ENCODE results near the gene SKP2.

SKP2 gene

DNA sequence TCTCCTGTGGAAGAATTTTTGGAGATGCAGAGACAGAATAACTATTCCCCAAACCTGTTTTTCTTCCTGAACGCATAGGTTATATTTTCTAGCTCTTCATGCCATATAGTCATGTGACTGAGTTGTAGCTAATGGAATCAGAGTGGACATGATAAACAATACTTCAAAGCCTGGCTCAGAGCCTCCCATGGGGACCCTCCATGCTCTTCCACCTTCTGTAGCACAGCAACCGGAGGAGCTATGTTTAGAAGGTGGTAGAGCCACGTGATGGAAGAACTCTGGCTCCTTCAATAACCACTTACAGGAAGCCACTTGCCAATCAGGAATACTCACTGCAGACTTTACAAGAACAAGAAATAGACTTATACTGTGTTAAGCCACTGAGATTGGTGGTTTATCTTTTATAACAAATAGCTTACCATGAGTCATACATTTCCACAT lies 50.6 kb downstream of the SKP2 start:
- DNase-seq: no peak

DNA sequence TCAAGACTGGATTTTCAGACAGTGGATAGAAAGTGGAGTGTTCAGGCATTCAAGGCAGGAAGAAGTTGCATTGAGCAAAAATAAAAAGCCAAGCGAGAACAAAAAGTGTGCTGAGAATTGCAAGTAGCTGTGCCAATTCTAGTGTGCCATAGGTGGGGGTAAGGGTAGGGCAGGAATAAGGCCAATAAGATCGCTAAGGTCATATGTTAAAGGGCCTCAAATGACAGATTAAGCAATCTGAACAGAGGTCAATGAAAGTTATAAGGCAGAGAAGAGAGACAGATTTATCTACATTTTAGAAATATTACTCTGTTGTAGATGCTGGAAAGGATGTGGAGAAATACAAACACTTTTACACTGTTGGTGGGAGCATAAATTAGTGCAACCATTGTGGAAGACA lies 53.4 kb downstream of the SKP2 start:
- no peak for DNase-seq

DNA sequence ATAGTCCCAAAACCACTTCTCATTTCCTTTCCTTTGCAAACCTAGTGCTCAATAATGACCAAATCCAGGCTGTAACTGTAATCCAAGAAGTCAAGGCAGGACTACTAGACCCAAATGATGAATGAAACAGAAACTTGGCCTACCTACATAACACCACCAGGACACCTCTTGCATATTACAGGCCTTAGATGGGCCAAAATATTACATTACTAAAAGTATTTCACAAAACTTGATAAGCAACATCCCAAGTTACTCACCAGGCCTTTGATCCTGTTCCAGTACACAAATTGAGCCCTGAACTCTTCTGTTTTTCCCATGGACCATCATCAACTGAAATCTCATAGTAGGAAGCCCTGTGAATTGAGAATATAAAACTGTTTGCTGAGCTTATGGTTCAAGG lies 55.0 kb downstream of the SKP2 start:
- DNase-seq: no peak

DNA sequence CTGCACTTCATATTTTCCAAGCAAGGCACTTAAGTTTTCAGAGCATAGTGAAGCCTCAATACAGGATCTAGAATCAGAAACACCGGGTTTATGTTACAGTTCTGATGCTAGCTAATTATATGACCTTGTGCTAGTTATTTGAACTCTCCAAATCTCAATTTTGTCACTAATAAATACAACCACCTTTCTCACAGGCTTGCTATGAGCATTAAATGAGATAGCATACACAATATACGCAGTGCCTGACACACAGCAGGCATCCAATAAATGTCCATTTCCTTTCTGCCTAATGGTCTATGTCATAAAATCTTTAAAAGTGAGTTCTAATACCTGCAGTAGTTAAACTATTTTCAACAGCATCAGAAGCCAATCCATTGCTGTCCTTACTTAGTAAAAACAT lies 56.9 kb downstream of the SKP2 start:
- no peak for DNase-seq

DNA sequence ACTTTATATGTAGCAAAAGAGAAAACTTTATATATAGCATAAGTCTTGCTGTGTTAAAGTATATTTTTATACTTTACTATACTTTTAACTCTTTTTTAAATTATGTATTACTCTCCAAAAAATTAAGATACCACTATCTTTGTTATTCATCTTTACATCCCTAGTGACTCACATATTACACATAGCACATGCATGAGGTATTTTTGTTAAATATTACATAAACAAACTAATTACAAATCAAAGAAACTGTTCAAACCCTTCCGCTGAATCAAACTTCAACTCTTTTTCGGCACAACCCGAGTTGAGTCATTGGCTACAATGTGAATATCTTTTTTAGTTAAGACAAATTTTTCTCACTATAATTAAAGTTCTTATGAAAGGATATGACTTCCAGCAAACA lies 57.8 kb downstream of the SKP2 start:
- no peak for DNase-seq

DNA sequence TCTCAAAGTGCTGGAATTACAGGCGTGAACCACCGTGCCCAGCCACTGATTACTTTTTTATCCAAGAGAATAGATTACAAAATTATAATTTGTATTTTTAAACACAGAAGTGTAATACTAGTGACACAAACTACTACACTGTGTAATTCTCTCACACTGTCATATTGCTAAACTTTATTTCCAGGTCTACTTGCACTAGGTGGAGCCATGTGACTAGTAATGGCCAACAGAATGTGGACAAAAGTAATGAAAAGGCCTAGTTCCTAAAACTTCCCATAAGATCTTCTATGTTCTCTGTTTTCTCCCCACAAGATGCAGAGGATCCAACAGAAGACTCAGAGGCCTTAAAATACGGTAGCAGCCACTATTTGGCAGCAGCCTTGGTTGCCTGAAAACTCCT lies 62.5 kb downstream of the SKP2 start:
- no peak for DNase-seq

DNA sequence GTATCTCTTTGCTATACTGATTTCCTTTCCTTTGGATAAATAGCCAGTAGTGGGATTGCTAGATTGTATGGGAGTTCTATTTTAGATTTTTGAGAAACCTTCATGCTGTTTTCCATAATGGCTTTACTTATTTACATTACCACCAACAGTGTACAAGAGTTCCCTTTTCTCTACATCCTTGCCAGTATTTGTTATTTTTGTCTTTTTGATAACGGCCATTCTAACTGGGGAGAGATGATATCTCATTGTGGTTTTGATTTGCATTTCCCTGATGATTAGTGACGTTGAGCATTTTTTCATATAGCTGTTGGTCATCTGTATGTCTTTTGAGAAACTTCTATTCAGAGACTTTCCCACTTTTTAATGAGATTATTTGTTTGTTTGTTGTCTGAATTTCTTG lies 64.0 kb downstream of the SKP2 start:
- DNase-seq: no peak

DNA sequence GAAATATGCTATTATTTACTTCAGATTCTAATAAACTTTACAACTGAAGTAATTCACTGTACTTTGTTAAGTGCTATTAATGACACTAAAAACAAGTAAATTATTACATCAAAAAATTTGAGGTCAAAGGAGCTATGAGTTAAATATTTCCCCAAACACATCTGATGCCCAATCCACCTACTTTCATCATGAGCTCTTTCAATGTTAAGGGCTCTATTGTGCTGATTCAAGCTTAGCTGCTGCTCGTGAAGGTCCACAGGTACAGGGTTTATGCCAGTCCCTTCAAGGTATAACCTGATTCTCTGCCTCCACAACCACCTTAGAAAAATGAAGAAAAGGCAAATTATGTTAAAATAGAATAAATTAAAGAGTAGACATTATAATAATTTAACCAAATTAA lies 65.7 kb downstream of the SKP2 start:
- no peak for DNase-seq

DNA sequence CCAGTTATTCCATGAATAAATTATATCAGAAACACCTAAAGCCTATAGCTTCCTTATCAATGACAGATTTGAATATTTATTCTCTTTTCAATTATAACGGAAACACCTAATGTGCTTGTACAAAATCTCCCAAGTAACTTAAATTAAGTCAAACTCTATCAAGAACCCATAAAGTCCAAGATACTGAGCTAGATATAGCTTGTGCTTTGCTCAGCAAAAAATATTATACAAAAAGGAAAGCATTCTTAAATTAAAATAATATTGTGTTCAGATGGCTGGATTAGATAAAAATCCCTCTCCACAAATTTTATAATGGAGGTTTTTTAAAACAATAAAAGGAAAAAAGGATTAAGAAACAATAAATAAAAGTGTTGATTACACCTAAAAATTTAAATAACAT lies 66.1 kb downstream of the SKP2 start:
- no peak for DNase-seq

DNA sequence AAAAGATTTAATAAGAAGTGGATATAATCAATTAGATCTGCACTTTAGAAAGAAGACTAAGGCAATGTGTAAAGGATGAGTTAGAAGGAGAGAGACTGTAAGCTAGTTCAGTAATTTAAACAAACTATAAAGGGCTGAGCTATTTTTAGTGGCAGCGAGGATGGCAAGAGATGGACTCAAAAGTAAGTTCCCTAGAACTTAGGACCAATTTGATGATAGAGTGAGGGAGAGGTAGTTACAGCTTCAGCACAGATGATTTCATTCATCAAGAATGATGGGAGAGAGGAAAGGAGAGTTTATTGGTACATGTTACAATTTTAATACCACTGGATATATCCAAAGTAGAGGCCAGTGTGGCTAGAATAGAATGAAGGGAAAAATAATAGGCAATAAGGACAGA lies 70.7 kb downstream of the SKP2 start:
- no peak for DNase-seq

DNA sequence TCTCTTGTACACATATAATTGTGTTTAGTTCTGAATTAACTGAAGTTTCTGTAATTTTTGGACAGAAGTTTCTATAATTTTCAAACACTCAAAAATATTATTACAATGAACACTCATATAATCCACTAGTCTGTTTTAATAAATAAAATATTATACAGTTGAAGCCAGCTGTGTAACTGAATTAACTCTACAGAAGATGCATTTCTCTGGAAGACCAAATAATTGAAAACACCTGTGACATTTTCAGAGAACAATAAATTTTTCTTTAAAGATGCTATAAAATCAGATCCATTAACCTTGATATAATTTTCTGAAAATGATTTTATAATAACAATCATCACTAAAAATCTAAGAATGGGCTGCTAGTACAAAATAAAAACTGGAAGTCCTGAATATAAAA lies 75.1 kb downstream of the SKP2 start:
- DNase-seq: no peak

DNA sequence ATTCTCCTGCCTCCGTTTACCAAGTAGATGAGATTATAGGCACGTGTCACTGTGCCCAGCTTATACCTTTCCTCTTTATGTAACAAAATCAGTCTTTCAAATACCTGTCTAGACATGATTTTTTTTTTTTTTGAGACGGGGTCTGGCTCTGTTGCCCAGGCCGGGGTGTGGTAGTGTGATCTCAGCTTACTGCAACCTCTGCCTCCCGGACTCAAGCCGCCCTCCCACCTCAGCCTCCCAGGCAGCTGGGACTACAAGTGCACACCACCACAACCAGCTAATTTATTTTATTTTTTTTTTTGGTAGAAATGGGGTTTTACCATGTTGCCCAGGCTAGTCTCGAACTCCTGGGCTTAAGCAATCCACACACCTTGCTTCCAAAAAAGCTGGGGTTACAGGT lies 76.6 kb downstream of the SKP2 start:
- no peak for DNase-seq

DNA sequence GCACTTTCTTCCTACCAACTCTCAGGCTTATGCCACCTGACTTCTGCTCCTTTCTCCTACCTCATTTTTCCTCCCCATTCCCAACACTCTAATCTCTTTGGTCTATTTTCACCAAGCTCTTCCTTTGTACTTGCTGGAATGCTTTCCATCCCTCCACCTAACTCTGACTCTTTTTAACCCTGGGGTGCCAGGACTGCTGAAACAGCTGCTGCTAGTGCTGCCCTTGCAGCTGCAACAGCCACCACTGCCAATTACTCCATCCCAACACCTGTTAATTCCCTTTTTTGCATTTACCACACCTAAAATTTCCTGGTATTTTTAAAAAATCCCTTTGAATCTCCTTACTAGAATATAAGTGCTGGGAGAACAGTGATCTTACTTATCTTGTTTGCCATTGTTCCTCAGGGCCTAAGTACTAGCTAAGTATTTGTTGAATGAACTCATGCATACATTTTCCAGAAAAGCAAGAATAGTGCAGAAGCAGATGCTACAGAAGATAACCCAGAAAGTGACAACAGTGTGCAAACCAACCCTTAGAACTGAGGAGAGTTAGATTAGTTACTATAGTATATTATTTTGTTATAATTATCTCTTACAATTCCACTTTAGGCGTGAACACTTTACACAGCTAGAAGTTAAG lies 78.4 kb downstream of the SKP2 start:
- no peak for DNase-seq

DNA sequence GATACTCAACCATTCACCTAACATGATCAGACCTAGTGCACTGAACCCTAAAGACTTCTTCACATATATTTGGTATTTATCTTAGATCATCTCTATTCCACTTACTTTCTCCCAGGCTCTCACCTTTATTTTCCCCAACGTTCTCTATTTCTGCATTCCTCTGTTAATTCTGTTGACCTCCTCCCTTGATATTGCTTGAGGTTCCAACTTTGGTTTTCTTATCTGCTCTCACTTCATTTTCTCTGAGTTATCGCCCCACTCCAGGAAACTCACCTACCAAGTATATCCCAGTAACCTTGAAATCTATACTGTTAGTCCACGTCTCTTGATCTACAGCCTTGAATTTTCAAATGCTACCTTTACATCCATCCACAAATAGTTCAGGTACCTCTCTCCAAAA lies 80.6 kb downstream of the SKP2 start:
- no peak for DNase-seq

Measured in kidney glomerular epithelial cell (primary cell).